Endothelial cell of umbilical vein (primary cell): Measurements from ENCODE around the gene PRTN3. TPM values are rescaled to one million over a fixed set of nuclear protein-coding genes. Genes with fewer than 3 reads are reported as not detected.

Experiments used
- BruUV-seq: library from RNA; stranded (reverse); fragments of 400-500 nt; replicated peaks from 2 replicates; lab custom pipeline; 2021; lab: Mats Ljungman, UMichigan
- CTCF ChIA-PET: fragments of 300-600, 350-600 bp; sonication (Branson Sonifier 250); formaldehyde crosslinking; loops from one replicate; lab custom pipeline; 2021; ENCODE audit warnings: antibody characterized with exemption, inconsistent platforms; lab: Charles Lee
- POLR2A ChIA-PET: fragments of 300-600, 350-600 bp; sonication (Branson Sonifier 250); formaldehyde crosslinking; loops from one replicate; lab custom pipeline; 2021; ENCODE audit warnings: antibody characterized with exemption, inconsistent platforms; lab: Charles Lee
- DNase-seq: peaks from one replicate; pipeline ENCODE4 v3.0.0-alpha.2; 2011; ENCODE audit warnings: low read depth, low spot score
- FAIRE-seq: peaks from 2 replicates; lab custom pipeline; 2011; peaks lifted over from hg19 to GRCh38; lab: Jason Lieb, UNC
- H2AFZ ChIP-seq: 2 replicates; pipeline ENCODE4 v1.6.0; 2012; ENCODE audit warnings: low read depth, low read length, control low read depth, inconsistent platforms
- H3K27ac ChIP-seq: 2 replicates; pipeline ENCODE4 v1.5.1; 2011; ENCODE audit warnings: low read depth, mild to moderate bottlenecking, control low read depth, low read length, moderate library complexity; ENCODE audit not compliant: insufficient read depth
- H3K27me3 ChIP-seq, 2 experiments: 2 replicates each; pipeline versions ENCODE4 v1.6.0 to v1.6.1; 2011; ENCODE audit warnings: low read length in 2 of 2, mixed read lengths in 1 of 2; ENCODE audit not compliant: control insufficient read depth in 2 of 2, insufficient read depth in 2 of 2
- H3K36me3 ChIP-seq, 2 experiments: 2 replicates in 1 of 2; 3 replicates in 1 of 2; pipeline ENCODE4 v1.5.1; 2011; ENCODE audit warnings: low read length in 2 of 2, mild to moderate bottlenecking in 1 of 2, moderate library complexity in 1 of 2; ENCODE audit not compliant: control insufficient read depth in 2 of 2, insufficient read depth in 2 of 2; ENCODE audit errors: extremely low read depth in 1 of 2
- H3K4me1 ChIP-seq: 3 replicates; pipeline ENCODE4 v1.5.1; 2011; ENCODE audit warnings: mild to moderate bottlenecking, low read length; ENCODE audit not compliant: control insufficient read depth, insufficient read depth; ENCODE audit errors: extremely low read depth
- H3K4me2 ChIP-seq: 2 replicates; pipeline ENCODE4 v1.6.1; 2011; ENCODE audit warnings: low read length, control low read depth, mixed read lengths; ENCODE audit not compliant: insufficient read depth
- H3K4me3 ChIP-seq, 3 experiments: fragments of 200-600 bp in 1 of 3; sonication (generic), shearing (Covaris generic) in 1 of 3; replicated peaks in 1 of 3; 2 replicates each; pipeline ENCODE4 v1.5.1; 2011 to 2016; ENCODE audit warnings: control low read depth in 3 of 3, low read length in 3 of 3, mild to moderate bottlenecking in 2 of 3, inconsistent platforms in 1 of 3, low read depth in 1 of 3, moderate library complexity in 1 of 3; ENCODE audit not compliant: insufficient read depth in 1 of 3
- H3K79me2 ChIP-seq: 2 replicates; pipeline ENCODE4 v1.6.0; 2012; ENCODE audit warnings: low read length, inconsistent platforms; ENCODE audit not compliant: control insufficient read depth, insufficient read depth
- H3K9ac ChIP-seq: replicated peaks from 2 replicates; pipeline ENCODE3; 2011; ENCODE audit warnings: low read length, control low read depth; ENCODE audit not compliant: insufficient read depth; ENCODE audit errors: extremely low read depth
- H3K9me1 ChIP-seq: replicated peaks from 3 replicates; pipeline ENCODE4 v1.6.0; 2011; ENCODE audit warnings: mild to moderate bottlenecking, low read length; ENCODE audit not compliant: control insufficient read depth, insufficient read depth; ENCODE audit errors: extremely low read depth
- H3K9me3 ChIP-seq: replicated peaks from 2 replicates; pipeline ENCODE4 v1.5.1; 2012; ENCODE audit warnings: low read length, inconsistent platforms; ENCODE audit not compliant: control insufficient read depth, insufficient read depth
- H4K20me1 ChIP-seq: replicated peaks from 2 replicates; pipeline ENCODE3; 2011; ENCODE audit warnings: mild to moderate bottlenecking, low read length; ENCODE audit not compliant: control insufficient read depth, insufficient read depth; ENCODE audit errors: extremely low read depth
- CTCF ChIP-seq, 2 donors: IDR thresholded peaks; 1 replicate in 1 of 2; 2 replicates in 1 of 2; pipeline ENCODE4 v1.5.1; 2011; ENCODE audit warnings: low read length in 2 of 2, mild to moderate bottlenecking in 2 of 2, moderate library complexity in 2 of 2, control low read depth in 1 of 2, inconsistent platforms in 1 of 2, low read depth in 1 of 2; ENCODE audit not compliant: insufficient read depth in 1 of 2; ENCODE audit errors: extremely low read depth in 1 of 2
- EZH2 ChIP-seq: IDR thresholded peaks from 2 replicates; pipeline ENCODE4 v1.6.1; 2012; ENCODE audit warnings: borderline replicate concordance, low read depth, mild to moderate bottlenecking, moderate library complexity, low read length, inconsistent platforms; ENCODE audit not compliant: severe bottlenecking
- FOS ChIP-seq: IDR thresholded peaks from 2 replicates; pipeline ENCODE4 v1.6.1; 2011; ENCODE audit warnings: mild to moderate bottlenecking, low read length, moderate library complexity, borderline replicate concordance; ENCODE audit not compliant: insufficient read depth
- GATA2 ChIP-seq: IDR thresholded peaks from 2 replicates; pipeline ENCODE4 v1.7.0; 2011; ENCODE audit warnings: low read depth, mild to moderate bottlenecking, moderate library complexity, mixed read lengths, low read length; ENCODE audit not compliant: insufficient read length, insufficient read depth
- JUN ChIP-seq: IDR thresholded peaks from 2 replicates; pipeline ENCODE4 v1.6.1; 2011; ENCODE audit warnings: borderline replicate concordance, low read depth; ENCODE audit not compliant: insufficient read length, insufficient read depth
- MAX ChIP-seq: IDR thresholded peaks from 2 replicates; pipeline ENCODE4 v1.6.1; 2011; ENCODE audit not compliant: insufficient read depth, insufficient read length
- MYC ChIP-seq: IDR thresholded peaks from one replicate; pipeline ENCODE4 v1.6.1; 2011; ENCODE audit warnings: mild to moderate bottlenecking, low read depth, low read length
- POLR2A ChIP-seq: IDR thresholded peaks from 2 replicates; pipeline ENCODE4 v1.6.1; 2012; ENCODE audit warnings: low read depth, mild to moderate bottlenecking, control low read depth, low read length
- POLR2AphosphoS5 ChIP-seq: IDR thresholded peaks from 2 replicates; pipeline ENCODE4 v1.6.1; 2012; ENCODE audit warnings: low read depth, mild to moderate bottlenecking, control low read depth, low read length, moderate library complexity; ENCODE audit not compliant: insufficient read depth
- dilution Hi-C: fragments of 300-500 bp; cut with MboI; formaldehyde crosslinking; loops from one replicate; pipeline ENCODE4 v1.15.0; 2019; ENCODE audit warnings: low sequenced_read_pairs; ENCODE audit not compliant: extremely low pct_ligation_motif_present
- intact Hi-C: fragments of 100-400 bp; cut with micrococcal nuclease; formaldehyde crosslinking; loops from one replicate; pipeline ENCODE4 v1.10.0; 2022
- polyA plus RNA-seq, 4 experiments: library from polyadenylated mRNA; depleted of rRNA in 3 of 4; stranded (reverse) in 3 of 4; unstranded in 1 of 4; fragments of >200 nt; gene quantifications; 2 replicates each; pipeline versions ENCODE4 v1.2.1 to v1.2.3, GENCODE V29; 2011 to 2012; ENCODE audit warnings: missing spikeins in 1 of 4
- total RNA-seq: library from RNA; stranded (reverse); gene quantifications from 2 replicates; pipeline ENCODE4 v1.2.3, GENCODE V29; 2021

Gene PRTN3
- total and polyA plus RNA-seq, 2 donors (not counting 3 experiments of a cell fraction or from before 2014, with no cell fraction given): not detected

- H3K27me3 ChIP-seq: peaks cover 0 to 2% of the 10 kb centered on the region in 2 experiments
- intact Hi-C loops (loop anchor here (2.0 kb wide), 2 partner anchors 46 to 58 kb away; no protein-coding TSS in a partner anchor), dilution Hi-C loops (no loop called here)
- H3K4me3 ChIP-seq: no peak overlapping the region
- POLR2A ChIA-PET: interaction anchor here (0.6 to 1.1 kb wide), 2 partner anchors 32 to 122 kb away, joined by 4 to 6 read pairs; no protein-coding TSS in a partner anchor
- no peaks in the 10 kb centered on the region for H3K79me2 ChIP-seq
- no peaks in the 10 kb centered on the region for H3K9me3 ChIP-seq
- TF ChIP-seq POLR2AphosphoS5: no peak
- no peak for TF ChIP-seq CTCF (IDR thresholded peaks at IDR 0.05; ENCODE audit: extremely low read depth in 1 of 2, insufficient read depth in 1 of 2, low read depth in 1 of 2, low read length in 2 of 2)
- no peak for TF ChIP-seq GATA2
- TF ChIP-seq FOS: no peak
- TF ChIP-seq MYC: no peak
- no peak for TF ChIP-seq EZH2
- TF ChIP-seq JUN: no peak
- TF ChIP-seq MAX: no peak
- no peak for TF ChIP-seq POLR2A
- peaks cover 0 to 3% of the 10 kb centered on the region in 2 experiments for H3K36me3 ChIP-seq
- no peak overlapping the region for H3K9ac ChIP-seq
- H3K4me1 ChIP-seq: no peaks in the 10 kb centered on the region
- BruUV-seq: no TSS peak
- H3K27ac ChIP-seq: no peak overlapping the region
- CTCF ChIA-PET: interaction anchor here (0.9 to 2.4 kb wide), 12 partner anchors 10 to 121 kb away, joined by 3 to 16 read pairs (median 5); partner anchors contain the start of genes MED16, PRTN3, RNU6-9 and WDR18
- DNase-seq (peak; percentile 47), FAIRE-seq (peak; percentile 37)
- H3K4me2 ChIP-seq: no peak overlapping the region
- no peaks in the 10 kb centered on the region for H3K9me1 ChIP-seq
- peak overlapping the region; percentile 43 for H2AFZ ChIP-seq
- H4K20me1 ChIP-seq: no peaks in the 10 kb centered on the region
Observed at GRCh38 chr19:862581-863314, 21.9 kb downstream of the PRTN3 start.
